Measurements from ENCODE around the gene ADAMTS12. TPM values are rescaled to one million over a fixed set of nuclear protein-coding genes. Genes with fewer than 3 reads are reported as not detected.

ADAMTS12 gene
- total and polyA plus RNA-seq, 2 experiments from 2014 or later: 9.1 to 17.1 TPM

GRCh38 chr5:33641744-33642505, 249.9 kb downstream of the ADAMTS12 start (continued):
- TF ChIP-seq ZNF462 (CRISPR knock-in tag; IDR thresholded peaks at IDR 0.05) (no peak), CREB1 (CRISPR knock-in tag; IDR thresholded peaks at IDR 0.05; ENCODE audit: low read depth) (no peak), NANOG (IDR thresholded peaks at IDR 0.05; ENCODE audit: borderline replicate concordance) (no peak), ETS1 (IDR thresholded peaks at IDR 0.05) (no peak), EZH2phosphoT487 (IDR thresholded peaks at IDR 0.05; ENCODE audit: unreplicated experiment) (no peak), EZH2 (IDR thresholded peaks at IDR 0.05; ENCODE audit: low read depth, unreplicated experiment) (no peak)

GRCh38 chr5:33639474-33639873, 252.3 kb downstream of the ADAMTS12 start:
- Histone ChIP-seq H3K27ac (ENCODE audit: low read depth) (no peak overlapping the region), H3K9me2 (ENCODE audit: insufficient read depth) (no peaks in the 10 kb centered on the region; the same call in 1 of the 2 replicates), H2AFZ (no peak overlapping the region), H3K27me3 (ENCODE audit: insufficient read depth) (no peaks in the 10 kb centered on the region), H3K79me2 (replicated peaks; ENCODE audit: insufficient read depth) (no peaks in the 10 kb centered on the region), H3K4me3 (no peak overlapping the region), H3K4me1 (ENCODE audit: insufficient read depth) (no peaks in the 10 kb centered on the region), H3K4me2 (no peak overlapping the region), H3F3A (replicated peaks; ENCODE audit: low read depth) (no peaks in the 10 kb centered on the region), H4K20me1 (replicated peaks; ENCODE audit: insufficient read depth) (no peaks in the 10 kb centered on the region), H3K36me3 (ENCODE audit: insufficient read depth) (peaks cover 2% of the 10 kb centered on the region; the same call in 1 of the 2 replicates)
- H3K36me3 Mint-ChIP-seq (ENCODE audit: low read depth): peaks cover 9% of the 10 kb centered on the region
- ATAC-seq (no peak), DNase-seq (ENCODE audit: low spot score) (no peak)
- no peak overlapping the region for H3K27ac Mint-ChIP-seq
- H3K4me3 Mint-ChIP-seq: no peak overlapping the region
- no peaks in the 10 kb centered on the region for H3K27me3 Mint-ChIP-seq (ENCODE audit: insufficient read depth, low read depth, poor library complexity)
- H3K4me1 Mint-ChIP-seq: no peaks in the 10 kb centered on the region
- H3K9me3 Mint-ChIP-seq: peaks cover 3% of the 10 kb centered on the region; the same call in 1 of the 3 replicates
- TF ChIP-seq EZH2 (IDR thresholded peaks at IDR 0.05; ENCODE audit: low read depth, unreplicated experiment) (no peak), CTCF (conservative IDR thresholded peaks at IDR 0.05; ENCODE audit: low read depth in 2 of 2) (no peak), REST (IDR thresholded peaks at IDR 0.05; ENCODE audit: unreplicated experiment) (no peak), NANOG (IDR thresholded peaks at IDR 0.05; ENCODE audit: borderline replicate concordance) (no peak), ZNF331 (CRISPR knock-in tag; IDR thresholded peaks at IDR 0.05; ENCODE audit: low read depth) (no peak), ZNF114 (CRISPR knock-in tag; IDR thresholded peaks at IDR 0.05) (no peak)

All from GM23338 (cell line).